IPS-15b (cell line): ENCODE results near the gene TMEM30A.

Experiments used
- H3K27me3 ChIP-seq: one replicate; pipeline ENCODE4 v1.6.1; 2013; ENCODE audit warnings: low read length; ENCODE audit not compliant: control insufficient read depth, insufficient read depth
- H3K36me3 ChIP-seq: one replicate; pipeline ENCODE4 v1.6.1; 2013; ENCODE audit warnings: low read length; ENCODE audit not compliant: control insufficient read depth, insufficient read depth
- H3K4me1 ChIP-seq: one replicate; pipeline ENCODE4 v1.6.1; 2013; ENCODE audit warnings: mild to moderate bottlenecking, low read length; ENCODE audit not compliant: control insufficient read depth, insufficient read depth
- H3K4me3 ChIP-seq: one replicate; pipeline ENCODE4 v1.5.1; 2013; ENCODE audit warnings: low read depth, low read length
- H3K9ac ChIP-seq: one replicate; pipeline ENCODE4 v1.6.1; 2013; ENCODE audit warnings: low read depth, mild to moderate bottlenecking, low read length
- H3K9me3 ChIP-seq: one replicate; pipeline ENCODE4 v1.6.1; 2013; ENCODE audit warnings: mild to moderate bottlenecking, low read length; ENCODE audit not compliant: control insufficient read depth, insufficient read depth

Gene TMEM30A

DNA sequence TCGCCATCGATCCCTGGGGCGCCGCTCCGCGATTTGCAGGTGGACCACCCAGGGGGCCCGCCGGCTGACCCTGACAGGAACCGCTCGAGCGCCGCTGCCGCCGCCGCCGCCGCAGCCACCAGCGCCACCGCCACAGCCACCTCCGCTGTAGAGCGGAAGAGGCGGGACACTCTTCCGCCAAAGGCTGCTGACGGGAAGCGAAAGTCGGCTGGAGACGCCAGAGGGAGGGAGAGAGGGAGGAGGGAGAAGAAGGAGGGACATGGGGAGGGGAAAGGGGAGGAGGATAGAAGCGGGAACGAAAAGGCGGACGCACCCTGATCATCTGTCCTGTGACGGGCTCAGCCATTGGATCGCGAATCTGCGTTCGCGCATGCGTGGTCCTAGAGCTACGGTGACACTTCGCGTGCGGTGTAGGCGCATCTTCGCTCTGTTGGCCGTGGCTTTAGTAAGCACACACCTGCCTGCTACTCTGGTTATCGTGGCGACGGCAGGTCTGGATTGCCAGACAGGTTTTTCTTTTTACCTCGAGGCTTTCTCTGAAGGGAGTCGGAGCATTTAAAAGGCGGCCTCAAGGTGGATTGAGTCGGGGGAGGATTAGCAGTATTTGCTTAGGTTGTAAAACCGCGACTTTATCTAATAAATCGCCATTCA is at the start of gene TMEM30A:
TMEM30A (minus strand) TSS at position 161 of the 651 bp plus-strand sequence; CDS start at position 7, 154 bp downstream.
- Histone ChIP-seq H3K4me1 (peaks cover 19% of the 10 kb centered on the region), H3K36me3 (no peaks in the 10 kb centered on the region), H3K9me3 (no peaks in the 10 kb centered on the region), H3K4me3 (peak within 1 kb of the TSS; percentile 82), H3K9ac (peak within 1 kb of the TSS; percentile 27), H3K27me3 (no peaks in the 10 kb centered on the region)

DNA sequence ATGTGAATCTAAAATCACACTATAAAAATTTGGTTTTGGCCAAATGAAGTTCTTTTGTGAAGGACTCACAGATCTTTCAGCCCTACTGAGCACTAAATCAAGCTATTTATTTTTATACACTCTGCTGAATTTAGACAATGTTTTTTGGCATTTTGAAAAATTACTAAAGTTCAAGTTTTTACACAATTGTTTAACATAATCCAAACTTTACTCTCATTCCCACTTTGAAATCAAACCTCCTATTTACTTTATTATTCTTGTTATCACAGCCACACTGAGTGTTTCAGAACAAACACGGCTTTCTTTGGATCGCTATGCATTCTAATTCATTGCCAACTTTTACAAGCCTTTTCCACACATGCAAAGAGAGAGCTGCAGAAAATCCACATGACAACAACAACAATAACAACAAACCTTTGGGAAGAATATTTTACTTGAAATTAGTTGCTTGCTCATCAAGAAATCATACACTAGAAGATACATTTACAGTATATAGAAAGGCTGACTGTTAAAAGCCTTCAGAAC is 49.1 kb upstream of the TMEM30A start:
- peak overlapping the region; percentile 39 for H3K4me3 ChIP-seq
- H3K9ac ChIP-seq = no peak overlapping the region

DNA sequence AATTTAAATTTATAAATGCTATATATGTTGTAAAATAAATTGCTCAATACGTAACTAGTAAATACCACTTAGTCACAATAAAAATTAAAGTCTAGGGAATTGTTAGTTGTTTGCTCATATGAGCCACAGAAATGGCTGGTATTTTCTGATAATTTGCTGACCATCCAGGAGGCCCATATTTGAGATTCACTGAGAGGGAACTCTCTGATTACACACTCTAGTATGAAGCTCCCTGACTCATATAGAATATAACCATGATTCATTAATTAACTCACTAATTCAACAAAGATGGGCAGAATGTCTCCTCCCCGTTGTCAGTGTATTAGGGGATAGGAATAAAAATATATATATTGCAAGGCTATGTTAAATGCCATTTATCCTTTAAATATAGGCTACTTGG is 46.6 kb upstream of the TMEM30A start:
- Histone ChIP-seq H3K27me3 (no peaks in the 10 kb centered on the region), H3K4me1 (peaks cover 30% of the 10 kb centered on the region), H3K4me3 (no peak overlapping the region), H3K9ac (no peak overlapping the region), H3K9me3 (no peaks in the 10 kb centered on the region), H3K36me3 (no peaks in the 10 kb centered on the region)

More for the DNA sequence above, 49.1 kb upstream of the TMEM30A start:
- no peaks in the 10 kb centered on the region for H3K27me3 ChIP-seq
- H3K36me3 ChIP-seq = no peaks in the 10 kb centered on the region
- H3K9me3 ChIP-seq = no peaks in the 10 kb centered on the region
- H3K4me1 ChIP-seq = peaks cover 33% of the 10 kb centered on the region

DNA sequence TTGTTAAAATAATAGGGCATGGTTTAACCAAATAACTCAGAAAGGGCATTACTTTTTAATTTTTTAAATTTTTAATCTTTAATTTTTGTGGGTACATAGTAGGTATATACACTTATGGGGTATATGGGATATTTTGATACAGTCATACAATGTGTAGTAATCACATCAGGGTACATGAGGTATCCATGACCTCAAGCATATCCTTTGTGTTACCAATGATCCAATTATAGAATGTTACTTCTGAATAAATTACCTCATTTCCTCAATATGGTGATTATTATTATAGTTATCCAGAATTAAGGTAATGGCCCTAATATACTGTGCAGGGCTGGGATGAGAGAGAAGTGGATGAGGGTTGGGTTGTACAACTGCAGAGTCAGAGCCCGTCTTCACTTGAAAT is 45.1 kb upstream of the TMEM30A start:
- Histone ChIP-seq H3K36me3 (no peaks in the 10 kb centered on the region), H3K9me3 (no peaks in the 10 kb centered on the region), H3K9ac (no peak overlapping the region), H3K27me3 (no peaks in the 10 kb centered on the region), H3K4me1 (peaks cover 17% of the 10 kb centered on the region), H3K4me3 (no peak overlapping the region)

DNA sequence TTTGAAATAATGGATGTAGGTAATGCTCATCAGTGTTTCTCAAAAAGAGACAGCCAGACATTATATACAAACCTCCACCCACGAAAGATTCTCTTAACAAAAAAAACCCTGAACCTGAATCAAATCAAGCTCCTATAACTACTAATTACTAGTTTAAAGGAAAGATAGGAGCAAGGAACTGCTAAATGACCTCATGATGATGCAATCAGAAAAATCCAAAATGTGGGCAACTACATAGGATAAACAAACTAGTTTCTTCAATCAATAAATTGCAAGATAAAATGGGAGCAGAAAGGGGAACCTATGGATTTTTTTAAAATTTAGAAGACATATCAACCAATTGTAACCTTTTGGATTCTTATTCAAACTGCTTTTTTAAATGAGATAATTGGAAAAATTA is 43.2 kb upstream of the TMEM30A start:
- no peak overlapping the region for H3K9ac ChIP-seq
- H3K4me1 ChIP-seq = peaks cover 11% of the 10 kb centered on the region
- H3K27me3 ChIP-seq = no peaks in the 10 kb centered on the region
- H3K36me3 ChIP-seq = no peaks in the 10 kb centered on the region
- no peak overlapping the region for H3K4me3 ChIP-seq
- no peaks in the 10 kb centered on the region for H3K9me3 ChIP-seq

DNA sequence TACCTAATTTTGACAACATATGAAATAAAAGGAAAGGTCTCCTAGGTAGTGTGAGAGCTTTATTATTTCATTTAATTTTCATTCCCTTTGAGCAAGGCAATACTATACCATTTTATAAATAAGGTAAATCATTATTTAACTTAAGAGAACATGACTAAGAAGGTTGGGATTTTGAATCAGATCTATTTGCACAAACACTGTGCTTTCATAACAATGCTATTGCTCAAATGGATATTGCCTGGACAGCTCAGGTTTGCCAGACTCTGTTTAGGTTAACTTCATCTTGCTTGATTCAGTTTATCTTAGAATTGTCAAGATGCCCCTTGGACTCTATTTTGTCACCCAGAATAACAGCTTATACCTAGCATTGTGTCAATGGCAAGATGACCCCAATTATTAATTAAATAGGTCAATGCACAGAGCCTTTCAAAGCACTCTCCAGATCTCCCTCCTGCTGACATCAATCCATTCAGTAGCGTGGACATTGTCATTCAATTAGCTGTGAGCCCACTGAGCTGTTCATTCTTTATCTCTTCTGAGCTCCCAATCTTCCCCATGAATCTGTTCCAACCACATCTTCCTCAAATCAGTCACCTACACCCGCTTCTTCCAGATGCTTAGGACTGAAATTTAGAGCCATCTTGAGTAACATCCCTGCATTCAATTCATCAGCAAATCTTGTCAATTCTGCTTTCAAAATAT is 42.1 kb upstream of the TMEM30A start:
- no peaks in the 10 kb centered on the region for H3K36me3 ChIP-seq
- H3K4me1 ChIP-seq = peaks cover 8% of the 10 kb centered on the region
- H3K4me3 ChIP-seq = no peak overlapping the region
- no peaks in the 10 kb centered on the region for H3K9me3 ChIP-seq
- no peak overlapping the region for H3K9ac ChIP-seq
- H3K27me3 ChIP-seq = no peaks in the 10 kb centered on the region

DNA sequence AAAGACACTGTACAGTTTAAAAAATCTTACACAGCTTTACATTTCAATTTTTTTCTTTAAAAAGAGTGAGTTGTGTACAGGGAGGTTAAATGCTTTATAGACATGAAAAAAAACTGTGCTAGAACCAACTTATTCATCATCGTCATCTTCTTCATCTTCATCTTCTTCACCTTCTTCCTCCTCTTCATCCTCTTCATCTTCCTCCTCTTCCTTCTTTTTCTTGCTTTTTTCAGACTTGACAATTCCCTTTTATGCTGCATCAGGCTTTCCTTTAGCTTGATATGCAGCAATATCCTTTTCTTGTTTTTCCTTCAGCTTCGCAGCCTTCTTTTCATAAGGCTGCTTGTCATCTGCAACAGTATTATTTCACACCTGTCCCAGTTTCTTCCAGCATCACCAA is 34.3 kb upstream of the TMEM30A start:
- Histone ChIP-seq H3K9me3 (no peaks in the 10 kb centered on the region), H3K36me3 (no peaks in the 10 kb centered on the region), H3K4me1 (peaks cover 4% of the 10 kb centered on the region), H3K9ac (no peak overlapping the region), H3K27me3 (no peaks in the 10 kb centered on the region), H3K4me3 (no peak overlapping the region)

DNA sequence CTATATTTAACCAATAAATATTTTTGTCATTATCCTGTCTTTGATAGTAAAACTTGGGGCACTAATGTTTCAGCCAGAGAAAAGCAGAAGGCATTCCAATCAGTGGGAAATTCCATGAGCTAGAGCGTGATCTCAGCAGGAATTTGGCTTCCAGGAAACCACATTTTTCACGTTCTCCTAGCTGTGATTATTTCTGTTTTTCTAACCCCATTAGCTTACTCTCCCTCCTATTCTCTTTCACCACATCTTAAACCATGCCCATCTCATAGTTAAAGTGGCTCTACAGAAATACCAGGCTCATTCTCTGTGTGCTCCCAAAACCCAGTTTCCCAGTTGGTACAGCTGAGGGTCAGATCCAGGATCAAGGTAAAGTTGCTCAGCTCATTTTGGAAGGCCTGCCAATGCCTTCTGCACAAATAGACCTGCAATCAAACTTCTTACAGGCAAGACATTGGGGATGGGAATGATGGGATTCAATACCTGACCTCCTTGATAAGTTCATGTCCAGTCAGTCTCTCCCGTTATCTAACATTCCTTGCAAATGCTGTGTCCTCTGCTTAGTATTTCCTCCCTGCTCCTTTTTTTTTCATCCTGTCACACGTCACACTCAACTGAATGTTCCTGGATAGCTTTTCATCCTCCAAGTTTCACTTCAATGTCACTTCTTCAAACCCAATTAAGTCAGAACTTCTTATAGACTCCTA is 33.1 kb upstream of the TMEM30A start:
- H3K4me3 ChIP-seq = no peak overlapping the region
- peaks cover 4% of the 10 kb centered on the region for H3K4me1 ChIP-seq
- no peaks in the 10 kb centered on the region for H3K36me3 ChIP-seq
- H3K9me3 ChIP-seq = no peaks in the 10 kb centered on the region
- H3K27me3 ChIP-seq = no peaks in the 10 kb centered on the region
- no peak overlapping the region for H3K9ac ChIP-seq

DNA sequence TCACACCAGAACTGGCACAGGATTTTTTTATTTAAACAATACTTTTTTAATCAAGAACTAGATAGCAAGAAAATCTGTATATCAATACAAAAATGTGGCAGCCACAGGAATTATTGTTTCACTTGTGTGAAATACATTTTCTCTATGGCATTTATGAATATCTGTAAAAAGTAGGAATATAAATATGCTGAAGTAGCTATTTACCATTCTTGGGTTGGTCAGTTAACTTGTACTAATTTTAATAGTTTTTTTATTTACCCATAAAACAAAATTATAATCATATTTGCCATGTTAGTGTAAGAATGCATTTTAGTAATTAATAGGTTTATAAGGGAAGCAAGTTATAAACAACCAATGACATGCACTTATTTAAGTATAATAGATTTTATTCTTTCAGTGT is 31.4 kb upstream of the TMEM30A start:
- H3K9ac ChIP-seq = no peak overlapping the region
- H3K4me1 ChIP-seq = peaks cover 4% of the 10 kb centered on the region
- no peaks in the 10 kb centered on the region for H3K9me3 ChIP-seq
- H3K36me3 ChIP-seq = no peaks in the 10 kb centered on the region
- no peaks in the 10 kb centered on the region for H3K27me3 ChIP-seq
- no peak overlapping the region for H3K4me3 ChIP-seq

DNA sequence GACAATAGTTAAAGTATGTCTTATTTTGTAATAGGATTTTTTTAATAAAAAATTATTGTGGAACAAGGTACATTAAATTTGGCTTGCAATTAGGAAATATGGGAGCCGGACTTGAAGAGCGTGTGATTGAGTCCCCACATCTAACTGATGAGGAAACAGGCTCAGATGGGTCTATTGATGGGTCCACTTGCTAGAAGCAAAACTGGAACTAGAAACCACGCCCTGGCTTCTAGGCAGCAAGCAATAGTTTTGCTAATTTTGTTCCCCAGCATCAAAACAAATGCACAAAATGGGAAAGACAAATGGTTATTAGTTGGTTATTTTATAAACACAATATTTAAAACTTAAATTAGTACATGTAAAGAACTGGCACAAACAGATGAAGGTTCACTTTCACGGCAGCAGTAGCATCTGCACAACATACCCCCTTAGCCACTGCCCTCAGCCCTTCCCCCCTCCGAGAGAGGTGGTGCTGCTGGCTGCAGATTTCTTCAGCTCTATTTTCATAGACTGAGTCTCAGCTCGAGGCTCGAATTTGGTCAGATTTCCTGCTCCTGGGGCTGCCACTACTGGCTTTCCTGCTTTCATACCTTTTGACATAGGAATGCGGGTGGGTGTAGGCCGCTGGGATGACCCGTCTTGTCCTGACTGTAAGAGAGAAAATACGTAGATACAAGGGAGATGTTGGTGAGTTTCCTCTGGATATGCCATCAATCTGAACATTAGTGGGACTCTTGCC is 23.8 kb upstream of the TMEM30A start:
- H3K4me1 ChIP-seq = peaks cover 11% of the 10 kb centered on the region
- no peaks in the 10 kb centered on the region for H3K9me3 ChIP-seq
- H3K4me3 ChIP-seq = no peak overlapping the region
- H3K36me3 ChIP-seq = no peaks in the 10 kb centered on the region
- H3K27me3 ChIP-seq = no peaks in the 10 kb centered on the region
- no peak overlapping the region for H3K9ac ChIP-seq

DNA sequence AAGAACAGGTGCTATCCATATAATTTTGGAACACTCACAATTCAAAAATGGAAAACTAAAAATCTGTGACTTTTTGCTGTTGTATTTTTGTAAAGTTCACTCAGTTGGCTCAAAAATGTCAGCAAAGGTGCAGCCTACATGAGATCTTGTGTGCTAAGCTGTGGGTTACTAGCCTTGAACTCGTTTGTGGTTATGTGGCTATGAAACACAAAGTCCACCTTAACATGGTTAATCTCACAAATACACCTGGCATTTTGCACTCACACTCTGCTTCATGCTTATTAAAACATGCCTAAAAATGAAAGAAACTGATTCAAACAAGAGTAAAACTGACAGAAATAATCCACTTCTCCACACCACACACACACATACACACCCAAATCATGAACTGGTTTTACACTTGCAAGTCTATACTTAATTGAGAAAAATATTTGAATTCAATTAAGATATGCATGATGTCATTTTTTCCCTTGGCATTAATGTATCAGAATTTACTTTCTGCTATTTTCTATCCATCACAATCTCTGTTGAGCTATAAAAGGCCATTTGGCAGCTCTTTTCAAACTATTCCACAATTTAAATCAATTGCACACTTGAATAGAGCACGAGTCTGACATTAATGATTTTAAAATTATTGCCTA is 22.9 kb upstream of the TMEM30A start:
- Histone ChIP-seq H3K9me3 (no peaks in the 10 kb centered on the region), H3K4me3 (no peak overlapping the region)

More for the DNA sequence above, 22.9 kb upstream of the TMEM30A start:
- Histone ChIP-seq H3K36me3 (no peaks in the 10 kb centered on the region), H3K4me1 (peaks cover 11% of the 10 kb centered on the region), H3K9ac (no peak overlapping the region), H3K27me3 (no peaks in the 10 kb centered on the region)
